ENCODE results near the gene MGAT3. TPM values are rescaled to one million over a fixed set of nuclear protein-coding genes. Genes with fewer than 3 reads are reported as not detected.

MGAT3 gene
- total RNA-seq: 12.9 TPM

GRCh38 chr22:39456522-39457197, at the start of gene MGAT3:
Gene MGAT3 (plus strand): TSS chr22:39457012. CDS start chr22:39487348, 30,336 bp downstream.

GRCh38 chr22:39502109-39502788, 45.4 kb downstream of the MGAT3 start, which contains the start of gene MIEF1:
Gene MIEF1 (plus strand): TSS chr22:39502290. CDS start chr22:39511295, 9,005 bp downstream.

GRCh38 chr22:39520226-39521105, 63.7 kb downstream of the MGAT3 start, which contains the start of gene ATF4:
Gene ATF4 (plus strand): TSS chr22:39520562. CDS start chr22:39521446, 884 bp downstream.

GRCh38 chr22:39532215-39533073, 75.6 kb downstream of the MGAT3 start, which contains the start of gene RPS19BP1:
Gene RPS19BP1 (minus strand): TSS chr22:39532748. CDS start chr22:39532738, 10 bp downstream.

Other genes with a start within 250 kb of the MGAT3 start
- 10.4 TPM for gene PDGFB, start 212.0 kb upstream of the MGAT3 start, total RNA-seq
- gene RPL3, start 137.4 kb upstream of the MGAT3 start, total RNA-seq: 1,828 TPM
- 82.6 TPM for gene SYNGR1, start 107.0 kb upstream of the MGAT3 start, total RNA-seq
- 30.1 TPM for gene TAB1, start 57.2 kb upstream of the MGAT3 start, total RNA-seq
- gene MIEF1, start 45.3 kb downstream of the MGAT3 start, total RNA-seq: 24.1 TPM
- gene ATF4, start 63.5 kb downstream of the MGAT3 start, total RNA-seq: 157 TPM
- 41.8 TPM for gene RPS19BP1, start 75.7 kb downstream of the MGAT3 start, total RNA-seq
- 1.9 TPM for gene CACNA1I, start 113.7 kb downstream of the MGAT3 start, total RNA-seq

Data from camera-type eye (tissue), 1 donor.